HPDE6-E6E7 (cell line): Measurements from ENCODE around the gene ZNF837.
A peak's percentile ranks its signal among the peaks of the same experiment; 100 is the strongest.
"Not testable (repeated sequence)": the region's sequence is repeated elsewhere in the genome, so short reads cannot be mapped to it uniquely, and the experiment has no call there.

Experiments
- DNase-seq: peaks from one replicate; pipeline ENCODE4 v3.0.0; 2011; ENCODE audit warnings: missing footprints; ENCODE audit errors: extremely low spot score

ZNF837 gene

DNA sequence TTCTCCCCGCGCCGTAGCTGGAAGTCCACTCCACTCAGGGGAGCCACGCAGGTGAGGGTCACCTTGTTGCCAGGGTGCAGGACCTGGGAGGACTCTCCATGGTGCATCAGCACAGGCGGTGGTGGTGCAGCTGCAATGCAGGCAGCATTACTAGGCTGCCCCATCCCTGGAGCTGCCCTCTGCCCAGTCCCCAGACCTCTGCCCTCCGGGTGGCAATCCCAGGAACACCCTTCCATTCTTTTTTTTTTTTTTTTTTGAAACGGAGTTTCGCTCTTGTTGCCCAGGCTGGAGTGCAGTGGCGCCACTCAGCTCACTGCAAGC is 29.3 kb downstream of the ZNF837 start:
- no peak for DNase-seq

- DNase-seq, result no peak
These were observed 29.8 kb downstream of the ZNF837 start for GRCh38 chr19:58350871-58351557.

DNA sequence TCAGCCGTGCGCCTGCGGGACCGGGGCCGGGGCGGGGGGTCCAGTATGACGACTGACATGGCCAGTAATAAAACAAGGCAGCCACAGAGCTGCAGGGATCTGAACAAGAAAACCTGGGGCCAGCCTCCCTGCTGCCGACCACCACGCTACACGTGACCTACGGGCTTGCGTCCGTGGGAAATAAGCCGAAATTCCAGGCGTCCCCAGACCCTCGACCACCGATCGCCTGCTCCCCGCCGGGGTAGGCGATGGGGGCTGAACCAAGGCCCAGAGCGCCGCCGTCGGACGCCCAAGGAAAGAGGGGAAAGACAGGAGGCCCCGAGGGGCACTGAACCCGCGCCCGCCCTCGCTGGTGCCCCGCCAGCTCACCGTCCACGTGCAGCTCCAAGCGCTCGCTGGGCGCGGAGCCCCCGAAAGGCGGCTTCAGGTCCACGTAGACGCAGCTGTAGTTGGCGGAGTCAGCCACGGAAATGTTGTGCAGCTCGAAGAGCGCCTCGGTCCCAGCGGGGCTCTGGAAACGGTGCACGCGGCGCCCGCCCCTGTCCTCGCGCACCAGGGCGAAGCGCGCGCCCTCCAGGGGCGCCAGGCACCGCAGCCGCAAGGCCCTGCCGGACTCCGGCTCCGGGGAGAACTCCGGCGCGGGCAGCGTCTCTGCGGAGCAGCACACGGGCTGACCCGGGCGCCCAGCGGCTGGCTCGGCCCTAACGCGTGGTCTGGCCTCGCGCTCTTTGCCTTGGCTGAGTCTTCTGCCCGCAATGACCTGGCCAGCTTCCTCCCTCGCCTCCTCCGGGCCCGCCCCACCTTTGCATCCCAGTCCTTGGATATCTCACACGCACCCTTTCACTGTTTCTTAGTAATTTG is 30.6 kb downstream of the ZNF837 start:
- DNase-seq, result no peak

GRCh38 chr19:58349590-58349989 is 31.2 kb downstream of the ZNF837 start:
- DNase-seq, result no peak

- not testable (repeated sequence) for DNase-seq
These were observed 32.8 kb downstream of the ZNF837 start for GRCh38 chr19:58348080-58348479.

DNA sequence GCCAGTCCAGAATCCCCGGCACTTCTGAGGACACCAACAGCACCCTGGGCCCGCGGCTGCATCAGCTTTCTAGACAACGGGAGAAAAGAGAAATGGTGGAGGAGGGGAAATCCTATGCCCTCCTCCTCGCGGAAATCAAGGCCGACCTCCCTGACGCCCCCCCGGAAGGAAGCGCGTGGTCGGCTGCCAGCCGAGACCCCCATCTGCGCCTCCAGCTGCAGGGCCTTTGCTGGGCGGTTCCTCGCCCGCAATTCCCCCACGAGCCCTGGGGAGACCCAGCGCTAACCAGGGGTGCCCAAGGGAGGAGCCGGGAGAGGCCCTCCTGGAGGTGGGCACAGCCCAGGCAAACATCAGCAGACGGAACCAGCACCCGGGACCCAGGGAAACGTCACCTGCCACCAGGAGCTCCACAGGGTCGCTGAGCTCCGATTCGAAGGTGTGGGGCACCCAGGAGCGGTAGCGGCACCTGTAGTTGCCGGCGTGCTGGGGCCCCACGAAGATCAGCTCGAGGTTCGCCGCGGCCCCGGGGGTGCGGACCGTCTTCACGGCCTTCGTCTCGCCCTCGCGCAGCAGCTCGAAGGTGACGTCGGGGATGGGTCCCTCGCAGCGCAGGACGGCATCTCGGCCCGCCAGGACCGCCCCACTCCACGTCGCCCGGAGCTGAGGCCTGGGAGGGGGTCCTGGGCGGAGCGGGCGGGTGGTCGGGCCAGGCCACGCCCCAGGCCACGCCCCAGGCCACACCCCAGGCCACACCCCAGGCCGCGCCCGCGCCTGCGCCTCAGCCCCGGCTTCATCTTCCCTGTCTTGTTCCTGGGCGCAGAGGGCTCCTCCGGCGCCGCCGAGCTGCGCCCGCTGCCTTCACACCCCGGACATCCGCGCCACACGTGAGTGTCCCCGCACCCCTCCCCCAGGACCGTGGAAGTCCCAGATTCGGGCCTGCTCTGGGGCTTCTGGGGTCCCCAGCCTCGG is 33.6 kb downstream of the ZNF837 start:
- peak; percentile 78 for DNase-seq

DNA sequence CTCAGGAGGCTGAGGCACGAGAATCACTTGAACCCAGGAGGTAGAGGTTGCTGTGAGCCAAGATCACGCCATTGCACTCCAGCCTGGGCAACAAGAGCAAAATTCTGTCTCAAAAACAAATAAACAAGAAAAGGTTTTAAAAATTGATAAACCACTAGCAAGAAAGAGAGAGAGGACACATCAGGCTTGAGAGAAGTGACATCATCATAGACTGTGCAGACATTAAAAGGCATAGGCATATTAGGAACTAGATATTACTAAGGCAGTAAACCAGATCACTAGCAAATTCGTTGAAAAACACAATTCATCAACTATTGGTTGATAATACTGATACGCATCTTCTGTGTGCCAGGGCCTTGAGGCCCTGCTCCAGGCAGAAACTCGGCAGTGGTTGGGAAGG is 35.3 kb downstream of the ZNF837 start:
- no peak for DNase-seq

DNA sequence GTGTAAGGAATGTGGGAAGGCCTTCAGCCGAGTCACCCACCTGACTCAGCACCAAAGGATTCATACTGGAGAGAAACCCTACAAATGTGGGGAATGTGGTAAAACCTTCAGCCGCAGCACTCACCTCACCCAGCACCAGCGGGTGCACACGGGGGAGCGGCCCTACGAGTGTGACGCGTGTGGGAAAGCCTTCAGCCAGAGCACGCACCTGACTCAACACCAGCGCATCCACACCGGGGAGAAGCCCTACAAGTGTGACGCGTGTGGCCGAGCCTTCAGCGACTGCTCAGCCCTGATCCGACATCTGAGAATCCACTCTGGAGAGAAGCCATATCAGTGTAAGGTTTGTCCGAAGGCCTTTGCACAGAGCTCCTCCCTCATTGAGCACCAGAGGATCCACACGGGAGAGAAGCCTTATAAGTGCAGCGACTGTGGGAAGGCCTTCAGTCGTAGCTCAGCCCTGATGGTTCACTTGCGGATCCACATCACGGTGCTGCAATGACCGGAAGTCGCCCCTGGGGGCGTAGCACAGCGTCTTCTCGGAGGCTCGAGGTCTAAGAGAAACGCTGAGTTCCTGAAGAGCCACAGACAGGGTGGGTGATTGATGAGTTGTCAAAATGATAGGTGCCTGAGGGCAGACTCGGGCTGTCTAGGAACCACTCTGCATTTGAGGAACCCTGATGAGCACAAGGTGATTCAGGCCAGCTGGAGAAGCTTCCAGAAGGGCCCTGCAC is 41.8 kb downstream of the ZNF837 start:
- no peak for DNase-seq

DNA sequence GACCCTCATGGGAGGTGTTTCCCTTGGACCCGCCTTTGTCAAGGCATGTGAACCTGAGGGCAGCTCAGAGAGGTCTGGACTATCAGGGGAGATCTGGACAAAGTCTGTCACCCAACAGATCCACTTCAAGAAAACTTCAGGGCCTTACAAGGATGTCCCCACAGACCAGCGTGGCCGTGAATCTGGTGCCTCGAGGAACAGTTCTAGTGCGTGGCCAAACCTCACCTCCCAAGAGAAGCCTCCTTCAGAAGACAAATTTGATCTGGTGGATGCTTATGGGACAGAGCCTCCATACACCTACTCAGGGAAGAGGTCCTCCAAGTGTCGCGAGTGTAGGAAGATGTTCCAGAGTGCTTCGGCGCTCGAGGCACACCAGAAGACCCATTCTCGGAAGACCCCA is 42.5 kb downstream of the ZNF837 start:
- DNase-seq, result no peak

GRCh38 chr19:58336820-58337219 is 44.0 kb downstream of the ZNF837 start:
- DNase-seq, result no peak

GRCh38 chr19:58336216-58336615 is 44.6 kb downstream of the ZNF837 start:
- DNase-seq, result no peak

DNA sequence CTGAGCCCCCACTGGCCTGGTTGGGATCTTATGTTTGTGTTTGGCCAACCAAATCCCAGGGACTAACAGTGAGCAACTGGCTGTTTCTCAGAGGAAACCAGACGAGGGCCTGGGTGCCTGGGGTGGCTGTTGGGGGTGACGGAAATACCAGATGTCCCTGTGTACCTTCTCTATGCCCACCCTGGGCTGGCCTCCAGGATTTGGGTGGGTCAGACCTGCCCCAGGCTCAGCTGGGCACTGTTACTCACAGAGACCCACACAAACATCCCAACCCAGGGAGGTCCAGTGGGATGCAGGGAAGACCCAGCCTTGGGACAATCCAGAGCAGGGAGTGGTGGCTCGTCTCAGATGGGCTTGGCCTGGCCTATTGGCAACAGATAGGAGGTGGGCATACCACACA is 45.2 kb downstream of the ZNF837 start:
- DNase-seq, result no peak

DNA sequence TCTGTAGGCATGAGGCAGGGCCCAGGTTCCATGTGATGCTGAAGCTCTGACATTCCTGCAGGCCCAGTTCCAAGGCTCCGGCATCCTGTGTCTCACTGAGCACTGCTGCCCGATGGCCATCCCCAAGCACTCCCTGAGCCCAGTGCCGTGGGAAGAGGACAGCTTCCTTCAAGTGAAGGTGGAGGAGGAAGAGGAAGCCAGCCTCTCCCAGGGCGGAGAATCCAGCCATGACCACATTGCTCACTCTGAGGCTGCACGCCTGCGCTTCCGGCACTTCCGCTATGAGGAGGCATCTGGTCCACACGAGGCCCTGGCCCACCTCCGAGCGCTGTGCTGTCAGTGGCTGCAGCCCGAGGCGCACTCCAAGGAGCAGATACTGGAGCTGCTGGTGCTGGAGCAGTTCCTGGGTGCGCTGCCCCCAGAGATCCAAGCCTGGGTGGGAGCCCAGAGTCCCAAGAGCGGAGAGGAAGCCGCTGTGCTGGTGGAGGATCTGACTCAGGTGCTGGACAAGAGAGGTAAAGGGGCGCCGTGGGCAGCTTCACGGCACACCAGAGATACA is 46.1 kb downstream of the ZNF837 start:
- DNase-seq, result no peak

- DNase-seq, result no peak
These were observed 48.1 kb downstream of the ZNF837 start for GRCh38 chr19:58332697-58333096.

DNA sequence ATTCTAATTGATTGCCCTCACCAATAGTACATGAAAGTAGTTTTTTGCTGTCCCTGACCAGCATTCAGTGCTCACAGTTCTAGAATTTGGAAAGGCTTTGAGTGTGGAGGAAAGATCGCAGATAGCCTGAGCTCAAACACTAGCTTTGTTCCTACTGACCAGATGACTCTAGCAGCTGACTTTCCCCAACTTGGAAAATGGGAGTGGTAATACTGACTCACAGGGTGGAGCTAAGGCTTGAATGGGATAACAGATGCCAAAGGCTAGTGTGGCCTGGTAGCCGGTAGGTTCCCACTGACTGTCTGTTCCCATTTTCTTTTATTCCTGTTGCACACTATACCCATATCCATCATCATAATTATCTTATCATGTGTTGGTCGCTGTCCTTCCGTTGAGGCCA is 50.4 kb downstream of the ZNF837 start:
- DNase-seq, result peak; percentile 87

DNA sequence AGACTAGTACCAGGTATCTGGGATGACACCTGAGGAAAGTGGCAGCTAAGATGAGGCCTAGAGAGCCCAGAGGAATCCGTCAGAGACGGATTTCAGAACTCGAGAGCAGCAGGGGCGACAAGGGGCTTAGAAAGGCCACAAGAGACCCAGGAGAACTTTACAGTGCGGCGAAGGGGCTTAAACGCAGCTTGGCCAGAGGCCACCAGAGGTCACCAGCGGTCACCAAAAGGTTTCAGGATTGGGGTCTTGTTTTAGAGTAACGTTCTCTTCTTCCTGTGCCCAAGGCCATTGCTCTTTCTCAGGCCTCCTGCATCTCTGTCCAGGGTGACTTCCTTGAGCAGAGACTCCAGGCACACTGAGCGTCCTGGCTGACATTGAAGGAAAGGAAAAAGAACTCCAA is 51.8 kb downstream of the ZNF837 start:
- no peak for DNase-seq

DNA sequence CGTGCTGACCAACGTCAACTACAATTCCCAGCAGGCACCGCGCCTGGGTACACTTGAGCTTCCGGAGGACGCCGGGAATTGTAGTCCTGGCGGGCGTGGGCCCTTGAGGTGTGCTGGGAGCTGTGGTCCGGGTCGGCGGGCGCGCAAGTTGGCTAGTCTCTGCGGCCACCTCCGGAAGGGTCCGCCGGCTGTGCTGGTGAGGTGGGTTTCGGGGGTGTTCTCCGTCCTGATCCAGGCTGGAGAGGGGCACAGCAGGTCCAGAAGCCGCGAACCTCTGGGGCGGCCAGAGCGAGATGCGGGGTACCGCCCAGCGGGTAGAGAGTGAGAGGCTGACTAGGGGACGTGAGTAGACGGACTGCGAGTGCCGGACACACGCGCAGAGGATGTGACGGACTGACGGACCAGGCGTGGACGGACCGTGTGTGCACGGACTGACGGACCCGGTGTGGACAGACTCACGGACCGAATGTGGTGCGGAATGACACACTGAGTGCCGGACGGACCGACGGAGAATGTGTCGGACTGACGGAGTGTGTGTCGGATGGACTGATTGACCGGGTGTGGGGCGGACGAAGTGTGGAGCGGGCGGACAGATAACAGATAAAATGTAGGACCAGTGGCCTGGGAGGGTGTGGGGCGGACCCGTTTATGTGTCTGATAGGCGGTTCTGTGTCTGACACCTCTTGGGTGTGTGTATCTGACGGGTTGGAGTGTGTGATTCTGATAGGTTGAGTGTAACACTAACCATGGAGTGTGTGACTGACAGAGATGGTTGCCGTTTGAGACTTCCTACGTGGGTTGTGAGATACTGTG is 53.7 kb downstream of the ZNF837 start, which contains the start of gene ZSCAN22:
Gene ZSCAN22, plus strand, starts transcription at position 81 of the 813 bp plus-strand sequence. CDS start 7,809 bp downstream, outside the sequence.
- DNase-seq, result peak; percentile 97

DNA sequence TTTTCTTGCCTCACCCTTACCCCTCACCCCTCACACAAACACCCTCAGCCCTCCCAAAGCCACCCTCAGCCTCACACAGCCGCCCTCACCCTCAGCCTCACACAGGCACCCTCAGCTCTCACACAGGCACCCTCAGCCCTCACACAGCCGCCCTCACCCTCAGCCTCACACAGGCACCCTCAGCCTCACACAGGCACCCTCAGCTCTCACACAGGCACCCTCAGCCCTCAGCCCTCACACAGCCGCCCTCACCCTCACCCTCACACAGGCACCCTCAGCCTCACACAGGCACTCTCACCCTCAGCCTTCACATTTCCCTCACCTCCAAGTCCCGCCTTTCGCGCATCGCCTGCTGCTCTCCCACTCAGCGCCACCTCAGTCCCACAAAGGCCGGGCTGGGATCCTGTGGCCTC is 54.3 kb downstream of the ZNF837 start:
- no peak for DNase-seq

DNA sequence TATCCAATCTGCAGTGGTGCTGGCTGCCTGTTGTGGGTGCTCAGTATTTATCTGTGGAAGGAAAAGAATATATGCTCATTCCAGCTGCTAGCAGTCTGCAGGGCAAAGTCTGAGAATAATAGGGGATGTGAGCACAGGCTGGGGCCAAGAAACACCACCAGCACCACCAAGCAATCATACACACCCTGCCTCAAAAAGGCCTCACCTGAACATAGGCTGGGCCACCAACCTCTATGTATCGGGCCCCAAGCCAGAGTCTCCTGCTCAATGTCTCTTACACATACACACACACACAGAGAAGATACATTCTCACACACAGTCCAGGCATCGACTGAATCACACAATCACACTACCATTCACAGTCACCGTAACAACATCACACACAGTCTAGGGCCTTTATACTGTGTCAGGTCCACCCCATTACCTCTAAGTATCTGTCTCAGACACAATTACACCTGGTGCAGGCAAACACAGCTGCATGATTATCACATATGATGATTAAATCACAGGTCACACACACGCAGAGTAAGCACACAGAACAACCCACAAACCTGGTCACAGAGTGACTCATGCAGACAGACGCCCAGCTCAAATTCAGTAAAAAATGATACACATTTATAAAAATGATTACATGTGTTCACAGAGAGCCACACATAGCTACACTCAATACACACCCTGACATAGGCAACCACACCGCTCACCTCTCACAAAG is 55.4 kb downstream of the ZNF837 start:
- peak; percentile 36 for DNase-seq
